ENCODE measurements around the gene FAM241A.
A peak's percentile ranks its signal among the peaks of the same experiment; 100 is the strongest.

The FAM241A gene

GRCh38 chr4:112231779-112232713 lies 86.8 kb downstream of the FAM241A start, which contains the start of gene AP1AR:
TSS of gene AP1AR (plus strand) at chr4:112231787. CDS start at chr4:112232092, 305 bp downstream.
- TF ChIP-seq CTCF (conservative IDR thresholded peaks at IDR 0.05; ENCODE audit: low read depth, low read length), result peak; percentile 45
- peak within 1 kb of the TSS; percentile 92 for H3K4me3 ChIP-seq (ENCODE audit: low read depth, low read length)
- DNase-seq (ENCODE audit: low read depth), result peak; percentile 77

GRCh38 chr4:112234952-112235609 lies 89.8 kb downstream of the FAM241A start:
- no peak overlapping the region for H3K4me3 ChIP-seq (ENCODE audit: low read depth, low read length)
- DNase-seq (ENCODE audit: low read depth), result peak; percentile 93
- peak; percentile 89 for TF ChIP-seq CTCF (conservative IDR thresholded peaks at IDR 0.05; ENCODE audit: low read depth, low read length)

GRCh38 chr4:112236040-112236439 lies 90.8 kb downstream of the FAM241A start:
- TF ChIP-seq CTCF (conservative IDR thresholded peaks at IDR 0.05; ENCODE audit: low read depth, low read length), result no peak
- no peak overlapping the region for H3K4me3 ChIP-seq (ENCODE audit: low read depth, low read length)

GRCh38 chr4:112238833-112239232 lies 93.6 kb downstream of the FAM241A start:
- H3K4me3 ChIP-seq (ENCODE audit: low read depth, low read length), result no peak overlapping the region
- DNase-seq (ENCODE audit: low read depth), result no peak
- no peak for TF ChIP-seq CTCF (conservative IDR thresholded peaks at IDR 0.05; ENCODE audit: low read depth, low read length)

More at GRCh38 chr4:112236040-112236439, 90.8 kb downstream of the FAM241A start:
- no peak for DNase-seq (ENCODE audit: low read depth)
